A204.1 (cell line): ENCODE data around the gene SSTR3.

Experiments used
- FAIRE-seq: peaks from 2 replicates; lab custom pipeline; 2012; peaks lifted over from hg19 to GRCh38; lab: Jason Lieb, UNC

The SSTR3 gene

DNA sequence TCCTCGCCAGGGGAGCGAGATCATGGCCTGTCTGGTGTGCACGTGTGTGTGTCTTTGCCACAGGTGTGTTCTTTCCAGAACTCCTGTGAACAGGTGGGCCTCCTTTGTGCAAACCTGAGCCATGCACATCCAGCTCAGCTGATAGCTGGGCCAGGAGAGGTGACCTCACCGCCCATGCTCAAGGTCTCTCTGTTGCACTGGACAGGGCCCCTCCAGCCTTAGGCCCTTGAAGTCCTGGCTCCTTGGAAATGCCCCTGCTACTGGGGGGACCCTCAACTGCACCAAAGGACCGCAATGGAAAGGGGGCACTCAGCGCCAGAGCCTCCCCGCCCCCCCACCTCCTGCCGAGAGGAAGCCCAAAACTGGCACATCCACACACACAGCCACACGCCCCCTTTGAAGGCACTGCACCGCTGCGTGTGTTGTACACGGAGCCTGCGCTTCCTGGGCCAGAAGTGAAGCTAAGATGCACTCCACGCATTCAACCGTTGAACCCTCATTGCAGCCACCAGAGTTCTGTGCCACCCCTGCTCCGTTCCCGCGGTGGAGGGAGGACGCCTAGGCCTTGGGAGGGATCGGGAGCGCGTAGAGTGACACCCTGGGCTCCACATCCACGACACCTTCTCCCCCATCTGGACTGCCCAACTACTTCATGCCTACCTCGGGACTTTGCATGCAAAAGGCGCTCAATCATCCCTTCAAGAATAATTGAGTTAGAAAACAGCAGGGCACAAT lies 46.2 kb downstream of the SSTR3 start:
- FAIRE-seq: no peak

DNA sequence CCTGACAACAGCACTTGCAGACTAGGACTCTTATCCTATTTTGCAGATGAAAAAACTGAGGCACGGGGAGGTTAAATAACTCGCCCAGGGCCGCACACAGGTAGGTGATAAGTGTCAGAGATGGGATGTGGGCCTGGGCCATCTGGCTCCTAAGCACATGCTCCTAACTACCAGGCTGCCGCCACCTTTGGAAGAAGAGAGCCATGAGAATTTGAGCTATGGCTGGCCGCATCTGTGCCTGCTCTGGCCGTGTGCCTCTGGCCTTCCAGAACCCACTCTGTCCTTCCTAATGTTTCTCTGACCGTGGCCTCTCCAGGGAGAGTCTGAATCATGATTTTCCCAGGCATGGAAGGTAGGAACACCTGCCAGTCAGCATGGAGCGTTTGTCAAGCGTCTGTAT lies 47.2 kb downstream of the SSTR3 start:
- no peak for FAIRE-seq

DNA sequence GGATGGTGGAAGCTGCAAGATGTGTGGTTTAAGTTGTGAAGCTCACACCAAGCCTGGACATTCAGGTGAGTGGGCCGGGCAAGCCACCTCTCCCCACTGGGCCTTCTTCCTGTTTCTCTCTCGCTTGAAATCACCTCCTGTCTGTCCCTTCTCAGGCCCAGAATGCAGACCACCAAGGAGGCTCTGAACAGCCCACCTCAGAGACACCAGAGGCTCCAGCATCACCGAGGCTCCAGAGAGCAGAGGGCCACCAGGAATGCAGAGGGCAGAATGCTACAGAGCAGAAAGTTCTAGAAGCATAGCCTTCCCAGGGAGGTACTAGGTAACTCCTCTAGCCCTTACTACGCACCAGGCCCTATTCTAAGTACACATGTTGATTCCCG lies 47.8 kb downstream of the SSTR3 start:
- no peak for FAIRE-seq

DNA sequence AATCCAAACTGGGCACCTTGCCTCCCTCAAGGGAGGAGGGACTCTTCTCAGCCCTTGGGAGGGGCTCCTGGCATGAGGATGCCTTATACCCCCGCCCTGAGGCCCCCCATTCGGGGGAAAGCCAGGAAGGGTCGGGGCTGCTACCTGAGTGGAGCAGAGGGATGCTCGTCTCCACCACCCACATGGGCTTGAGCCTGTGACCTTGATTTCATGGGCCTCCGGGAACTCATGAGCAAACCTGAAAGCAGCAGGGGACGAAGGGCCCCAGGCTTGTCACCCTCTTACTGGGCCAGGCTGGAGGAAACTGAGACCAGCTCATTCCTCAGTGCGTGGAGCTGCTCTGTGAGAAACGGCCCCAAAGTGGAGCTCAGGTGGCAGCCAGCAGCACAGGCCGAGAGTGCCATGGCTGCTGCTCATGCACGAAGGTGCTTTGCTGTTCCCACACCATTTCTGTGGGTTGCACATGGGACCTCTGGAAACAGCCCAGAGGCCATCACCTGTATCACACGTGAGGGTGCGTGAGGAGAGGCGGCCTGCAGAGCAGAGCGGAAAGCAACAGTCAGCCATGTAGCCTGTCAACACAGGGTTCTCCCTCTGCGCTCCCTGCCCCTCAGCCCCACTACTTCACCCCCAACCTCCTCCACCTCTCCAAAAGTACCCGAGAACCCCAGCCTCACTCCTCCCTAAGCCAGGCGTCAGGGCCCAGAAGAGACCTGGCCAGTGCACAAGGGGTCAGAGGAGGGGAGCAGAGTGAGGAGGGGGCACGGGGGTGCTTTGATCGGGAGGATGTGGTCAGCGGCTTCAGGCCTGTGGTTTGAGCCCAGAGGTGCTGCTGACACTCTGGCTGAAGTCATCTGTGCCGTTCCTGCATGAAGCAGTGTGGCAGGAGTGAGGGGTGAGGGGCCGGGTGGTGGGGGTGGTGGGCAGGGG lies 48.4 kb downstream of the SSTR3 start:
- no peak for FAIRE-seq

DNA sequence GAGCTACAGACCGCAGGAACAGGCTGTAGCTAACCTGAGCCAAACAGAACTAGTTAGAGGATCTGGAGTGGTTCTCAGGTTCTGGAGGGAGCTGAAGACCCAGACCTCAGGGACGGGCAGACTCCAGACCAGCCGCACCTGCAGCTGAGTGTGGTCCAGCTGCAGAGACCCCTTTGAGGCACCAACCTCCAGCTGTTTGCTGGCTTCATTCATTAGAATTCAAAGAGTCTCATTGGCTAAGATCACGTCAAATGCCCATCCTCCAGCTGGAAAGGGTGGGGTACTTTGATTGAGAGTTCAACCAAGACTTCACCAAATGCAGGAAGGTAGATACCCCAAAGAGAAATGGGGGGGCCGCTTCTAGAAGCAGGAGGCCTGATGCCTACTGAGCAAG lies 49.2 kb downstream of the SSTR3 start:
- no peak for FAIRE-seq

DNA sequence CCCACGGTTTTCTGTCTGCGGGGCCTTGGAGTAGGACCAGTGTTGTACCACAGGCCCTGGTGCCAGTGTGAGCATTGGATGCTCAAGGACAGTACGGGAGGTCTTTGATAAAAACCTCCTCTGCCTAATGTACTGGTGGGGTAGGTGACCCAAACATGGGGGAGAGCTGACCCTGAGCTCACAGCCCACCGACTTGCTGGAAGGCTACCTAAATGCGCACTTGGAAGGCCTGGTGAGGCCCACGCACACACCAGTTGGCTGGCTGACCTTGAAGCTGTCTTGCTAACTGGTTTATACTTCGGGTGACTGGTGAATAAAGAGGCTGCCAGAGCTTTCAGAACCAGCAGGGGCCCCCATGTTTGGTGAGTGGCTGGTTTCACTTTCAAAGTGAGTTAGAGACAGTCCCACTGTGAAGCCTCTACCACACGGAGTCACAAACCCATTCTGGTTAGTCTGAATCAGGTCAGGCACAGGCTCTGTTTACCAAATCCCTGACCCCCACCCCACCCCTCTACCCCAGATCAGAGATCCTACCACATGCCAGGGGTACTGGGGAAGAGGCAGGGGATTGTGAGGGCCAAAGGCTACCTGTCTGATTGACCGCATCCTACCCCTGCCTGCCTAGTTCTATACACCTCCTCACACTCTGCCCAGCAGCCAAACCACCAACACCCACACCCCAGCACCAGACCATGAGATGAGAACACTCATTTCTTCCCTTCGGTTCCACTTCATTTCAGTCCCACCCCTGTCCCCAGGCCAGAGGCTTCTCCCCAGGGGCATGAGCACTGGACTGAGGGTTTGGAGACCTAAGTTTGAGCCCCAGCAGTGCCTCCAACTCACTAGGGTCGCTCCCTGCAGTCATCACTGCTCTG lies 49.8 kb downstream of the SSTR3 start:
- FAIRE-seq: no peak

DNA sequence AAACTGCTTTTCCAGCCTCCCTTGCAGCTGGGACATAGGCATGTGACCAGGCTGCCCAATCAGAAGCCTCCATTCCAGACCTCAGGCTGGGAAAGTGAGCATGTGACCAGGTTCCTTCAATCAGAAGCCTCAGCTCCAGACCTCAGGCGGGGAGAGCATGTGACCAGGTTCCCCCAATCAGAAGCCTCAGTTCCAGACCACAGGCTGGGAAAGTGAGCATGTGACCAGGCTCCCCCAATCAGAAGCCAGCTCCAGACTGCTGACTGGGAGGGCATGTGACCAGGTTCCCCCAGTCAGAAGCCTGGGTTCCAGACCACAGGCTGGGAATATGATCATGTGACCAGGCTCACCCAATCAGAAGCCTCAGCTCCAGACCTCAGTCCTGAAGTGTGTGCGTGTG lies 50.8 kb downstream of the SSTR3 start:
- no peak for FAIRE-seq

DNA sequence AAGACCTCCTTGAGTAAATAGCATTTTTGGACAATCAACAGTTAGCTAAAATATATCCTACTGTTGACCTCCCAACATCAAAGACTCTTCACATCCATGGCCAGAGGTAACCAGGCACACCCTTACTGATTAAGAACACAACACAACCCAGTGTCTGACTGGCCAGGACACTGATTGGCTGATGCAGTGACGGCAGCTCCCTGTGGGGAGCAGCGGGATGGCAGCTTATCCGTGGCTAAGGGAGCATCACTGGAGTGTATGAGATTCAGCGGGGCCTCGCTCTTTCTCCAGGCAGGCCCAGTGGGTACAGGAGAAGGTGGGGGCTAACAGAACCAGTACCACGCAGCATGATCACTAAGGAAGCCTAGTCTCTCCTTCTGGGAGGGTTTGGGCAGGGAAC lies 52.2 kb downstream of the SSTR3 start:
- FAIRE-seq: no peak

DNA sequence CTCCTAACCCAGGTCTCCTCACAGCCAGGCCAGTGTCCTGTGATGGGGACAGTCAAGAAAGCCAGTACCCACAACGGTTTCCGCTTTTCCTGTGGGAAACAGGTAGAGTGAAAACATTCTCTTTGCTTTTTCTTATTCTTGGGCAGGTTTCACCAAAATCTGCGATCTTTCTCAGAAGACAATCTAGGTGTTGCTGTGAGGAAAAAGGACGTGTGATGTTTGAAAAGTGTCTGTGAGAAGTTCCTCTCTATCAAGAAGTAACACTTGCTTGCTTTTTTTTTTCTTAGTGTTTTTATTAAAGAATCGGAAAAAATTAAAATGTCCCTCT lies 53.4 kb downstream of the SSTR3 start:
- no peak for FAIRE-seq

DNA sequence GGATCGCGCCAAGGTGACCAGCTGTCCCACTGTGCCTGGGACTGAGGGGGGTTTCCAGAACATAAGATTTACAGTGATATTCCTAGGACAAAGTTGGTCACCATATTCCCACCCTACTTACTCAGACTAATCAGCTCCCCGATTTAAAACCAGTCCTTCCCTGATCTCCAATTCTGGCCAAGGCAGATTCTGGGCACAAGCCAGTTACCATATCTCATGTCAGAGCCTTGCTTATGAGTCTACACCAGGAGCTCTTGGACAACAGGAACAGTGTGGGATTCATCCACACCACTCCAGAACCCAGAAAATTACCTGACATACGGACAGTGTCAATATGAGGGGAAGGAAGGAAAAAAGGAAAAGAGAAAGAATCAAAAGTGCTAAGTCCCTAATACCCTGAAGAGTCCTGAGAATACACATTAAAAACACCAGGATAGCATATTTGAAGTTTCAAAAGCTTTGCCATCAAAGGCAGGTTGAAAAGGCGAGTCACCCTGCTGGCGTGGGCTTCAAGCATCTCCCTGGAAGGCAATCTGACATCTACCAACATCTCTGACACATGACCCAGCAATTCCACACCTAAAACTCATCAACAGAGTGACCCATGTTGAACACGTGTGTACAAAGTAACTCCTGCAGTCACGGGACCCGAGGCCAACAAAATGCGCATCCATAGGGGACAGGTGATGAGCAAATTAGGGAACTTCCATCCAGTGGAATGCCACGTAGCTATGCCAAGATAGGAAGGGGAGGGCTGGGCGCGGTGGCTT lies 54.6 kb downstream of the SSTR3 start:
- FAIRE-seq: no peak

DNA sequence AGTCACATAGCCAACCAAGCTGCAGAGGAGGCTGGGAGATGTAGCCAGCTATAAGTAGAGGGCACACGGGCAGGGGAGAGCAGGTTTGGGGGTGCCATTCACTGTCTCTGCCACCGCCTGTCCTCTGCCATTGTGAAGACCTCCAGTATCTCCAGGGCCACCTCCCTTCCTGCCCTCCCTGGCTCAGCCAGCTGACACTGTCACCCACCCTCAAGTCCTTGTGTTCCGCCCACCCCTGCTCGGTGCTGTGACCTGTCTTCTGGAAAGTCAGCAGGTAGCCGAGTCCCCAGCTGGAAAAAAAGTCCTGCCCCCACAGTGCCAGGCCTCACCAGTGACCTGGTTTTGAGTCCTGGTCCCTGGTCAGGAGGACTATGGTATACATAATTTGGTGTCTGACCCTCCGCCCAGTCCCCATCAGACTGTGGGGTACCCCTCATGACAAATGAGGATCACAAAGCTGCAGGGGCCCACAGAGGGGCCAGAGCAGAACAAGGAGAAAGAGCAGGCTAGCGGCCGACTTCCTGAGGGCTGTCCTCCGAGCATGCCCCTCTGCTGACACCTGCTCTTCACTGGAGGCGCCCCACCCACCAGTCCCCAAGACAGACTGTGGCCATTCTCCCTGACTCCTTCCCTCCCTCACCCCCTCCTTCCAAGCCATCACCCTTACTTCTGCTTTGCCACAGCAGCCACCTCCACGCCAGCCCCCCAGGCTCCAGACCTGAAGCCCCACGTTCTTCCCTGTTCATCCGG lies 55.4 kb downstream of the SSTR3 start:
- no peak for FAIRE-seq

DNA sequence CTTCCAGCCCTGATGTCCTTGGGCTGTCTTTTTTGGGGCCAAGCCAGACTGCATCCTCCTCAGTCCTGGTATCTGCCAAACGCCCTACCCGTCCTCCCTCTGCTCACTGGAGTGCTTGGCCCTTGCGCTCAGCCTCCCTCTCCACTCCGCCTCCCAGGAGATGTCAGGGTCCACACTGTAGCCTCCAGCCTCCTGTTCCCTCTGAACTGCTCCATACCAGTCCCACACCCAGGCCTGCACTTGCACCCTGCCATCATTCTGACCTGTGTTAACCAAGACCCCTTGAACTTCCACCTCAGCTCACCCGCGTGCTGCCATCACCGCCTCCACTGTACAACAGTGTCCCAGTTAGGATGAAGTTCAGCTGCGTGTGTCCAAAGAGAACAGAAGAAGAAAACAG lies 56.3 kb downstream of the SSTR3 start:
- FAIRE-seq: no peak

DNA sequence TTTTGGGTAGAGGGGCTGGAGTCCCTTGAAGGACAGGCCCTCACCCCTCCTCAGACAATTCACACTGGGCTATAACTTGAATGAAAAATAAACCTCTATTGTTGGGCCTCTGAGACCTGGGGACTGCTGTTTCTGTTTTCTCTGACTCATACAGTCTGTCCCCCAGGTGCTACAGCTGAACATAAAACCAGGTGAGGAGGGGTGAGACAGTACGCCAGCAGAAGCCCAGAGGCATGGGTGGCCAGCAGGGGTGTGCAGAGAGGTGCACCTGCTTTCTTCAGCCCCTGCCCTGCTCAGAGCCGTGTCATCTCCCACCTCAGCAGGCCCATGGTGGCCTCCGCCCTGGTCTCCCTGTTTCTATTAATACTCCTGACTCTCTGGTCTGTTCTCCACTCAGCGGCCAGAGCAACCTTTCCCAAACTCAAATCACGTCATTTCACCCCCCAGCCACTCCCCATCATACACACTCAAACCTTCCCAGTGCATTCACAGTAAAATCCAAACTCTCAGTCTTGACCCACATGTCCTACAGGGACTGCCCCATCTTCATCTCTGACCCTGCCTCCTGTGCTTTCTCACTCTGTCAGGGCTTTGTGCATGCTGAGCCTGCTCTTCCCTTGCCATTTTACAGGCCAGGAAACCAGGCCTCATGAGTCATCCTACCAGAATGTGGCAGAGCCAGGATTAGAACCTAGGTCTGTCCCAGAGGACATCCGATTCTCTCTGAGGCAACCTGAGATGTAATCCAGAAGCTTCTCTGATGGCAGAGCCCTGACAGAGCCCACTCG lies 57.2 kb downstream of the SSTR3 start:
- no peak for FAIRE-seq
